Putamen (tissue), 1 donor: ENCODE measurements around the gene ZNF768.
A peak's percentile ranks its signal among the peaks of the same experiment; 100 is the strongest.

Source experiments
- DNase-seq: peaks from one replicate; pipeline ENCODE4 v3.0.0-alpha.2; 2016; ENCODE audit warnings: low spot score

The ZNF768 gene

GRCh38 chr16:30526137-30526822 lies at the start of gene ZNF768:
Gene ZNF768, minus strand, starts transcription at chr16:30526566. Its CDS starts 153 bp downstream, at chr16:30526413.
- no peak for DNase-seq

- DNase-seq = no peak
Observed at GRCh38 chr16:30574678-30575077, 48.3 kb upstream of the ZNF768 start.

DNA sequence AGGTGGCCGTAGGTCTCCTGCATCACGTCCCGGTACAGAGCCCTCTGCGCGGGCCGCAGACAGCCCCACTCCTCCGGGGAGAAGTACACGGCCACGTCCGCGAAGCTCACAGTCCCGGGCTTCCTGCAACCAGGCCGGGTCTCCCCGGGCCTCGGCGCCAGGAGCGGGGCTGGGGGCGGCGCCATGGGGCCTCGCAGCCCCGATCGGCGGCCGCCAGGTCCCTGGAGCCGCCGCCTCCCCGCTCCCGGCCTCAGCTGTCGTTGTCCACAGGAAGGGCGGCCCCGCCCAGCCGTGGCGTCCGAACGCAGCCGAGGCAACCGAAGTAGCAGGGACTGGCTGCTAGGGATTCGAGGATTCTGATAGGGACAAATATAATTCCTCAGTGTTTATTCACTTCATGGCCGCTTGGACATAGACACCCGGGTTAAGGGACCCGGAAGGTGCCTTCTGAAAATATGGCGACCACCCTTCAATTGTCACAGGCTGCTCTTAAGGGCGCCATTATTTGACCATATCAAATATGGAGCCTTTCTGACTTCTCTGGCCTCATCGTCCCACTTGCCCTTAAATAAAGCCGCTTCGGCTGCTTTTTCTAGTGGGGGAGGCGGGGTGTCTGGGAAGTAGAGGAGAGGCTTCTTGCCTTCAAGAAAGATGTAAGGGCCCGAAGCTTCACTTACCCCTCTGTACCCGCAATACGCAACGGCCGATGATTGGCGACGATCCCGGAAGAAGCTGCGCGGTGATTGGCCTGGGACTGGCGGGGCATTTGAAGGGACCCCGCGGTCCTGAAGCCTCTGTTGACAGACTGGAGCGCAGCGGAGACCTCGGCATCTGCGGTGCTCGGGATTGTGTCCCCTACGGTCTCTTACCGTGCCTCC lies 45.3 kb upstream of the ZNF768 start, which contains the start of gene ZNF688:
ZNF688 (minus strand) TSS at position 270 of the 878 bp plus-strand sequence; CDS start at position 185, 85 bp downstream.
- peak; percentile 99 for DNase-seq

- DNase-seq = no peak
Observed at GRCh38 chr16:30570636-30571444, 44.5 kb upstream of the ZNF768 start.

- DNase-seq = no peak
Observed at GRCh38 chr16:30569746-30570635, 43.6 kb upstream of the ZNF768 start.

GRCh38 chr16:30569281-30569680 lies 42.9 kb upstream of the ZNF768 start:
- no peak for DNase-seq

DNA sequence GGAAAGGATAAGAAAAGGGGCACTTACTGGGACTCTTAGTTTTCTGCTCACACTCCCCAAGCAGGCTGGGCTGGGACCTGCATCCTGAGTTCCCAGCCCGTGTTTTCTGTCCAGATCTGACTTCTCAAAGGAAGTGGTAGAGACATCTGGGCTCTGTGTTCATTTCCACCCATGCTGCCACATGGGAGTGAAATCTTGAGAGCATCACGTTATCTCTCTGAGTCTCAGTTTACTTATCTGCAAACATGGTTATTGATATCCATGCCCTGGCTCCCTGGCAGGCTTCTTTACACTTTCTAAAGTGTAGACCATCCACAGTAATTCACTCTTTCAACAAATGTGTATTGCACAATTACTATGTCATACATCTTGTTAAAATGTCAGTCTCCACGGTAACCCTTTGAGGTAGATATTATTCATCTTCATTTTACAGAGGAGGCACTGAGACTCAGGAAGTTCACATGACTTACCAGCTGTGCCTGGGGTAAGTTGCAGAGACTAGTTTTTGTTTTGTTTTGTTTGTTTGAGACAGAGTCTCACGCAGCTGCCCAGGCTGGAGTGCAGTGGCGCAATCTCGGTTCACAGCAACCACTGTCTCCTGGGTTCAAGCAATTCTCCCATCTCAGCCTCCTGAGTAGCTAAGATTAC lies 41.7 kb upstream of the ZNF768 start:
- no peak for DNase-seq

GRCh38 chr16:30567160-30567990 lies 41.0 kb upstream of the ZNF768 start:
- DNase-seq = peak; percentile 69

- DNase-seq = no peak
Observed at GRCh38 chr16:30566531-30566930, 40.2 kb upstream of the ZNF768 start.

- DNase-seq = no peak
Observed at GRCh38 chr16:30565984-30566383, 39.6 kb upstream of the ZNF768 start.

- no peak for DNase-seq
Observed at GRCh38 chr16:30565526-30565925, 39.2 kb upstream of the ZNF768 start.

GRCh38 chr16:30562021-30562420 lies 35.7 kb upstream of the ZNF768 start:
- no peak for DNase-seq

DNA sequence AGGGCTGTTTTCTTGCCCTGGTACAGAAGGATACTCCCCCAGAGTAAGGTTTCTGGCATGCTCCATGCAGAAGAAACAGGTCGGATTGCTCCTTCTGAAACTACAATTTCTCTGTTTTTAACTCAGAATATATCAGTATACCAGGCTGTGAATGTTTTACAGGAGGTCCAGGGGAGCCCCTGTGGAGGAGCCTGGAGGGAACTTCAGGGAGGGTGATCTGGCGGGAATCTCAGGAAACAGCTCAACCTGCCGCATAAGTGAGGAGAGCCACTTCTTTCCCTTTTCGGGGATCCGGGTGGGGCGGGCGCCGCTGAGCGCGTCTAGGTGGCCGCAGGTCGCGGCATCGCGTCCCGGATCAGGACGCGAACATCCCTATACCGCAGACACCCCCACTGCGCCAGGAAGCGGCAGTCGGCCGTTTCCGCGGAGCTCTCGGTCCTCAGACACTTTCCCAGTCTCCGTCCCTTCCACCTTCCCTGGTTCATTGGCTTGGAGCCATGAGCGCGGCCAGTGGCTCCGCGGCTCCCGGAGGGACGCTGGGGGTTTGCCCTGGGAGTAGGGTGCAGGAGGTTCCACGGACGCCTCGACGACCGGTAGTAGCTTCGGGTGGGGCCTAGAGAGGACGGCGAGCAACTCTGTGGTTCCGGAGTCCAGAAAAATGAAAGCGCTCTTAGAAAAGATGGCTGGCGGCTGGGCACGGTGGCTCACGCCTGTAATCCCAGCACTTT lies 34.9 kb upstream of the ZNF768 start:
- no peak for DNase-seq

- no peak for DNase-seq
Observed at GRCh38 chr16:30559690-30560089, 33.3 kb upstream of the ZNF768 start.

GRCh38 chr16:30558789-30559377 lies 32.5 kb upstream of the ZNF768 start:
- no peak for DNase-seq

DNA sequence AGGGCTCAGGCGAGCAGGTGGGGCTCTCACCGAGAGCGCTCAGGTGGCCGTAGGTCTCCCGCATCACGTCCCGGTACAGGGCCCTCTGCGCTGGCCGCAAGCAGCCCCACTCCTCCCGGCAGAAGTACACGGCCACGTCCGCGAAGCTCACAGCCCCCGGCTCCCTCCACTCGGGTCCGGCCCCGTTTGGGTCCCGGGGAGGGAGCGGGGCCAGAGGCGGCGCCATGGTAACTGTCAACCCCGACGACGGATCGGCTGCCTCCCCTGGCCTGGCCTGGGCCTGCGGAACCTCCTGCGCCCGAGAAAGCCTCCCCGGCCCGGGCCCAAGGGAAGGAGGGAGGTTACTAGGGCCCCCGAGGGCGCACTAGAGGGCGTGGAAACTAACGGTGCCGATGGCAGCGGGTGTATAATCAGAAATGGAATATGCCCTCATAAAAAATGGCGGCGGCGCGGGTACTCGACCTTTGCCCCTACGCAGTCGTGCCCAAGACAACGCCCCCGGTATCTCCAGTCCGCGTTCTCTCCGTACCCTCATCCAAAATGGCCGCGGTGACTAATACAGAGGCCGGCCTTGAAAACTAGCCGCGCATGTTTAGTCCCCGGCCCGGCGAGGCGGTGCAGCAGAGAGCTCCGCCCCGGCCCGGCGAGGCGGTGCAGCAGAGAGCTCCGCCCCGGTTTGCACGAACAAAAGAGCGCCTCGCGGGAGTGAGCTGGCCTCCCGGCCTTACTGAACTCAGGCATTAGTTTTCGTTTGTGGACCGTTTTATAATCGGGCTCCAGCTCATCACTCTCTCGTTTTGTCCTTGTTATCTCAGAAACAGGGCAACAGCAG lies 31.8 kb upstream of the ZNF768 start, which contains the start of gene ZNF764:
ZNF764 (minus strand) TSS at position 418 of the 832 bp plus-strand sequence; CDS start at position 226, 192 bp downstream.
- peak; percentile 99 for DNase-seq

DNA sequence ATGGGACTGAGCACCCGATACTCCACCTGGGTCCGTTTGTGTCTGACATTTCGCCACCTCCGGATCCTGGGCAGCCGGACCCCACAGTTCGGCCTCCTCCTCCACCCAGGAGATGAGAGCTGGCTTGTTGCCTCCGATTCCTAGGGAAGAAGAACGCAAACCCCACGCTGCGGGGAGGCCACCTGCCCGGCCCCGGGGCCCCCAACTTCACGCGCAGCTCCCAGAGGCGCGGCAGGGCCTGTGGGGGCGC lies 31.3 kb upstream of the ZNF768 start:
- DNase-seq = no peak

GRCh38 chr16:30556125-30556473 lies 29.7 kb upstream of the ZNF768 start:
- no peak for DNase-seq
